ENCODE measurements around the gene F13B. TPM values are rescaled to one million over a fixed set of nuclear protein-coding genes. Genes with fewer than 3 reads are reported as not detected.

F13B gene
- total RNA-seq, 2 donors from 2014 or later: not detected

DNA sequence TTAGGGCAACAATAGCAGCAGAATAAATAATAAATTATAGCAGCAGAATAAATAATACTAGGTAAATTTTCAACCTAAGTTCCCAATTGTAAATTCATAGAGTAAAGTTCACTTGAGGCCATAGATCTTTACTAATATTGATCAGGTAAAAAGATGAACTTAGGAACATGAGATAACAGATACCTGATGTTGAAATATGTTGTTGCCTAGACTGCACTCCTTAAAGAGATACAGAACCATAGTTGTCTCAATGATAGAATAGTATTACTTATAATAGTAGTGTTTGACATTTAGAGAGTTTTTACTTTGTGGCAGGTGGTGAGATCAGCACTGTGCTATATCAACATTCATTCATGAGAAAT is 378 bp upstream of the F13B start:
- H3K27ac ChIP-seq: no peak overlapping the region
- TF ChIP-seq CTCF (IDR thresholded peaks at IDR 0.05): no peak

DNA sequence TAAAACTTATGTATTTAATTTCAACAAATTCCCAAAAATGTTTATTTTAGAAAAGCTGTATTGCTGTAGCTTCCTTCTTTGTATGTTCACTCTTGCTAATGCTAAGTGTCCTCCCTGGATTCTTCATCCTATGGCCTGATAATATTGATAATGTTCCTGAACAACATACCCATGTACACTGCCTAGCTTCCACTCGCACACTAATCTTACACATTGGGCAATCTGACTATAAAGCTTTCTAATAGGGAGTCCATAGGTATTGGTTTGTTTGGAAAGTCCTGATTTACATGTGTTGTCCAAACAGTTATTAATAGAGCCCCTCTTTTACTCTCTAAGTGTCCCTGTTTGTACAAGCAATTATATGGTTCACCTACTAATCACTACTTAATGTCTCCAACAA is 783 bp downstream of the F13B start:
- no peak for TF ChIP-seq CTCF (IDR thresholded peaks at IDR 0.05)
- Histone ChIP-seq H3K9me3 (no peaks in the 10 kb centered on the region), H3K4me1 (ENCODE audit: control insufficient read depth in 1 of 2, low read depth in 2 of 2) (no peaks in the 10 kb centered on the region), H3K27me3 (replicated peaks; ENCODE audit: insufficient read depth) (no peaks in the 10 kb centered on the region), H3K4me3 (no peak overlapping the region), H3K27ac (no peak overlapping the region), H3K36me3 (no peaks in the 10 kb centered on the region)
- no peak for ATAC-seq (ENCODE audit: insufficient number of reproducible peaks, low FRiP score, low read depth)
- DNase-seq (ENCODE audit: low spot score): no peak

More for the DNA sequence above, 378 bp upstream of the F13B start:
- Histone ChIP-seq H3K9me3 (no peaks in the 10 kb centered on the region), H3K27me3 (replicated peaks; ENCODE audit: insufficient read depth) (no peaks in the 10 kb centered on the region), H3K4me1 (ENCODE audit: control insufficient read depth in 1 of 2, low read depth in 2 of 2) (no peaks in the 10 kb centered on the region), H3K36me3 (no peaks in the 10 kb centered on the region), H3K4me3 (no peak overlapping the region)
- no peak for ATAC-seq (ENCODE audit: insufficient number of reproducible peaks, low FRiP score, low read depth)
- no peak for DNase-seq (ENCODE audit: low spot score)

GRCh38 chr1:197065559-197065958 is 1.5 kb downstream of the F13B start:
- Histone ChIP-seq H3K4me1 (ENCODE audit: control insufficient read depth in 1 of 2, low read depth in 2 of 2) (no peaks in the 10 kb centered on the region), H3K27me3 (replicated peaks; ENCODE audit: insufficient read depth) (no peaks in the 10 kb centered on the region), H3K27ac (no peak overlapping the region), H3K9me3 (no peaks in the 10 kb centered on the region), H3K36me3 (no peaks in the 10 kb centered on the region), H3K4me3 (no peak overlapping the region)
- ATAC-seq (ENCODE audit: insufficient number of reproducible peaks, low FRiP score, low read depth): no peak
- DNase-seq (ENCODE audit: low spot score): no peak
- TF ChIP-seq CTCF (IDR thresholded peaks at IDR 0.05): no peak

DNA sequence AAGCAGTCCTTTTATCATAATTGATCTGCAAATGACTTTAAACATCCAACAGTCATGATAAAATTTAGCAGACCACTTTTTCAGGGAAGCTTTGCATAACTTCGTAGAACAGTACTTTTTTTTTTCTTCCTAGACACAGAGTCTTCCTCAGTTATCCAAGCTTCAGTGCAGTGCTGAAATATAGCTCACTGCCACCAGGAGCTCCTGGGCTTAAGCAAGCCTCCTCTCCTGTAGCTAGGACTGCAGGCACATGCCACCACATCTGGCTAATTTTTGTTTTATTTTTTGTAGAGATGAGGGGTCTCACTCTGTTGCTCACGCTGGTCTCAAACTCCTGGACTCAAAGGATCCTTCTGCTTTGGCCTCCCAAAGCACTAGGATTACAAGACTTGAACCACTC is 3.8 kb downstream of the F13B start:
- H3K27me3 ChIP-seq (replicated peaks; ENCODE audit: insufficient read depth): no peaks in the 10 kb centered on the region
- no peak overlapping the region for H3K27ac ChIP-seq
- DNase-seq (ENCODE audit: low spot score): no peak
- no peak for TF ChIP-seq CTCF (IDR thresholded peaks at IDR 0.05)
- no peak for ATAC-seq (ENCODE audit: insufficient number of reproducible peaks, low FRiP score, low read depth)
- H3K4me3 ChIP-seq: no peak overlapping the region
- no peaks in the 10 kb centered on the region for H3K4me1 ChIP-seq (ENCODE audit: control insufficient read depth in 1 of 2, low read depth in 2 of 2)
- no peaks in the 10 kb centered on the region for H3K9me3 ChIP-seq
- H3K36me3 ChIP-seq: no peaks in the 10 kb centered on the region

- no peak for TF ChIP-seq CTCF (IDR thresholded peaks at IDR 0.05)
- H3K4me1 ChIP-seq (ENCODE audit: control insufficient read depth in 1 of 2, low read depth in 2 of 2): no peaks in the 10 kb centered on the region
- H3K9me3 ChIP-seq: no peaks in the 10 kb centered on the region
- H3K36me3 ChIP-seq: no peaks in the 10 kb centered on the region
- no peak overlapping the region for H3K4me3 ChIP-seq
- ATAC-seq (ENCODE audit: insufficient number of reproducible peaks, low FRiP score, low read depth) (no peak), DNase-seq (ENCODE audit: low spot score) (no peak)
- H3K27ac ChIP-seq: no peak overlapping the region
- no peaks in the 10 kb centered on the region for H3K27me3 ChIP-seq (replicated peaks; ENCODE audit: insufficient read depth)
Observed at GRCh38 chr1:197062692-197063091, 4.4 kb downstream of the F13B start.

Measured in thoracic aorta (tissue), 2 donors.